MM.1S (cell line): ENCODE measurements around the gene RLN3.

Experiments used
- DNase-seq: peaks from one replicate; pipeline ENCODE4 v3.0.0-alpha.2; 2015
- H2AFZ ChIP-seq: fragments of 300-600 bp; sonication (generic); 2 replicates; pipeline ENCODE4 v1.6.0; 2016; ENCODE audit warnings: antibody characterized with exemption, low read length
- H3F3A ChIP-seq: fragments of 300-600 bp; sonication (generic); 2 replicates; pipeline ENCODE4 v1.6.1; 2016; ENCODE audit warnings: mild to moderate bottlenecking, antibody characterized with exemption, low read length, moderate library complexity, mixed read lengths; ENCODE audit not compliant: insufficient read depth
- H3K27ac ChIP-seq: fragments of 300-600 bp; sonication (generic); 2 replicates; pipeline ENCODE4 v1.5.1; 2016; ENCODE audit warnings: mild to moderate bottlenecking, low read length
- H3K27me3 ChIP-seq: fragments of 300-600 bp; sonication (generic); replicated peaks from 2 replicates; pipeline ENCODE4 v1.6.0; 2016; ENCODE audit warnings: low read length; ENCODE audit not compliant: insufficient read depth
- H3K36me3 ChIP-seq: fragments of 300-600 bp; sonication (generic); replicated peaks from 2 replicates; pipeline ENCODE4 v1.6.1; 2016; ENCODE audit warnings: mild to moderate bottlenecking, low read length, mixed read lengths; ENCODE audit not compliant: insufficient read depth
- H3K4me1 ChIP-seq: fragments of 300-600 bp; sonication (generic); 2 replicates; pipeline ENCODE4 v1.6.1; 2016; ENCODE audit warnings: low read length, mixed read lengths
- H3K4me2 ChIP-seq: fragments of 300-600 bp; sonication (generic); 2 replicates; pipeline ENCODE4 v1.6.0; 2016; ENCODE audit warnings: low read depth, low read length
- H3K4me3 ChIP-seq: fragments of 300-600 bp; sonication (generic); 2 replicates; pipeline ENCODE4 v1.5.1; 2016; ENCODE audit warnings: low read length, mixed read lengths
- H3K79me2 ChIP-seq: fragments of 300-600 bp; sonication (generic); 2 replicates; pipeline ENCODE4 v1.6.1; 2016; ENCODE audit warnings: mixed run types, low read length, mixed read lengths
- H3K9ac ChIP-seq: fragments of 300-600 bp; sonication (generic); 2 replicates; pipeline ENCODE4 v1.6.1; 2016; ENCODE audit warnings: low read length, mixed read lengths
- H3K9me2 ChIP-seq: fragments of 300-600 bp; sonication (generic); replicated peaks from 2 replicates; pipeline ENCODE4 v1.6.1; 2016; ENCODE audit warnings: mild to moderate bottlenecking, low read length, mixed read lengths; ENCODE audit not compliant: insufficient read depth
- H3K9me3 ChIP-seq: fragments of 300-600 bp; sonication (generic); replicated peaks from 2 replicates; pipeline ENCODE4 v1.6.1; 2016; ENCODE audit warnings: mild to moderate bottlenecking, low read length, mixed read lengths; ENCODE audit not compliant: insufficient read depth
- H4K20me1 ChIP-seq: fragments of 300-600 bp; sonication (generic); 2 replicates; pipeline ENCODE4 v1.6.1; 2016; ENCODE audit warnings: mild to moderate bottlenecking, low read length, moderate library complexity, mixed read lengths; ENCODE audit not compliant: insufficient read depth
- CTCF ChIP-seq: fragments of 300-600 bp; sonication (generic); IDR thresholded peaks from 2 replicates; pipeline ENCODE4 v1.5.1; 2016; ENCODE audit warnings: antibody characterized with exemption, low read length, mixed read lengths
- EZH2 ChIP-seq: fragments of 300-600 bp; sonication (generic); optimal IDR thresholded peaks from 2 replicates; pipeline ENCODE3; 2017; ENCODE audit warnings: low read depth, mild to moderate bottlenecking, antibody characterized with exemption, low read length, mixed read lengths
- EZH2phosphoT487 ChIP-seq: fragments of 300-600 bp; sonication (generic); IDR thresholded peaks from 2 replicates; pipeline ENCODE4 v1.6.1; 2018; ENCODE audit warnings: antibody characterized with exemption, low read length

The RLN3 gene

DNA sequence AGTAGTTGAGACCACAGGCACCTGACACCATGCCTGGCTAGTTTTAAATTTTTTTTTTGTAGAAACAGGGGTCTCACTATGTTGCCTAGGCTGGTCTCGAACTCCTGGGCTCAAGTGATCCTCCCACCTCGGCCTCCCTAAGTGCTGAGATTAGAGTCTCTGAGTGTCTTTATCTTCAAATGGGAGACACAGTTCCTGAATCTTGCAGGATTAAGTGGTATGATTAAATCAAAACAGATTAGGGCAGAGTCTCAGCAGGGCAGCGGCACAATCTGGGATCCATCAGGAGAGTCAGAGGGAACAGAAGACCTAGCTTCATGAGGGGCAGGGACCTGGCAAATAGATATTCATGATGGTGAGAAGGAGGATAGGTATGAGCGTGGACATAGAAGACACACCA, 953 bp downstream of the RLN3 start:
- H3K27ac ChIP-seq = no peak overlapping the region
- H3K27me3 ChIP-seq = peaks cover 7% of the 10 kb centered on the region; the same call in 1 of the 2 replicates
- no peaks in the 10 kb centered on the region for H3K9me2 ChIP-seq
- no peaks in the 10 kb centered on the region for H3K9me3 ChIP-seq
- H3K4me2 ChIP-seq = no peak overlapping the region
- no peaks in the 10 kb centered on the region for H3F3A ChIP-seq
- H4K20me1 ChIP-seq = no peaks in the 10 kb centered on the region
- TF ChIP-seq EZH2 (no peak), EZH2phosphoT487 (no peak), CTCF (no peak)
- H3K9ac ChIP-seq = no peak overlapping the region
- H3K79me2 ChIP-seq = no peaks in the 10 kb centered on the region
- H3K4me3 ChIP-seq = no peak overlapping the region
- no peaks in the 10 kb centered on the region for H3K36me3 ChIP-seq
- no peak overlapping the region for H2AFZ ChIP-seq
- DNase-seq = no peak
- H3K4me1 ChIP-seq = 0 out of 2 replicates have a peak, but pooled peaks cover 3% of the 10 kb centered on the region

DNA sequence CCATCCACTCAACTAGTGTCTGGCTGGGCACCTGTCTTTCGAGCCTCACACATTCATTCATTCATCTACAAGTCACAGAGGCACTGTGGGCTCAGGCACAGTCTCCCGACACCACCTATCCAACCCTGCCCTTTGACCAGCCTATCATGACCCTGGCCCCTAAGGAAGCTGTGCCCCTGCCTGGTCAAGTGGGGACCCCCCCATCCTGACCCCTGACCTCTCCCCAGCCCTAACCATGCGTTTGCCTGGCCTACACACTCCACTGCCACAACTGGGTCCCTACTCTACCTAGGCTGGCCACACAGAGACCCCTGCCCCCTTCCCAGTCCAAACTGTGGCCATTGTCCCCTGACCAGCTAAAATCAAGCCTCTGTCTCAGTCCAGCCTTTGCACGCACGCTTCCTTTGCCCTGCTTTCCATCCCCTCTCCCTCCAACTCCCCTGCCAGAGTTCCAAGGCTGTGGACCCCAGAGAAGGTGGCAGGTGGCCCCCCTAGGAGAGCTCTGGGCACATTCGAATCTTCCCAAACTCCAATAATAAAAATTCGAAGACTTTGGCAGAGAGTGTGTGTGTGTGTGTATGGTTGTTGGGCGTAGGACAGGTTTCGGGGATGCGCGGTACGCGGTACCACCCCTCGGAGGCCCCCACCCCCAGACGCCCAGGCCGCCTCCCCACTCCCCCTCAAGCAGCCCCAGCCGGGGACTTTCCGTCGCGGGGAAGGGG, 3.2 kb downstream of the RLN3 start:
- H3K4me2 ChIP-seq = peak overlapping the region; percentile 75; the same call in 1 of the 2 replicates
- H3K79me2 ChIP-seq = no peaks in the 10 kb centered on the region
- peak overlapping the region; percentile 86 for H3K4me3 ChIP-seq
- no peaks in the 10 kb centered on the region for H4K20me1 ChIP-seq
- no peaks in the 10 kb centered on the region for H3K9me3 ChIP-seq
- DNase-seq = no peak
- H3K9me2 ChIP-seq = no peaks in the 10 kb centered on the region
- H3K27ac ChIP-seq = no peak overlapping the region
- H3K4me1 ChIP-seq = 0 out of 2 replicates have a peak, but pooled peaks cover 3% of the 10 kb centered on the region
- H3K27me3 ChIP-seq = peaks cover 7% of the 10 kb centered on the region; the same call in 1 of the 2 replicates
- peak overlapping the region; percentile 67 for H3K9ac ChIP-seq
- no peak for TF ChIP-seq EZH2
- TF ChIP-seq CTCF = no peak
- TF ChIP-seq EZH2phosphoT487 = no peak
- H3K36me3 ChIP-seq = no peaks in the 10 kb centered on the region
- H3F3A ChIP-seq = no peaks in the 10 kb centered on the region
- peak overlapping the region; percentile 91 for H2AFZ ChIP-seq

GRCh38 chr19:14031719-14032480, 4.0 kb downstream of the RLN3 start, which contains the start of gene IL27RA:
Gene IL27RA (plus strand): TSS chr19:14031762. CDS start chr19:14031873, 111 bp downstream.
- H3K27ac ChIP-seq = peak within 1 kb of the TSS; percentile 9; the same call in 1 of the 2 replicates
- H3K4me3 ChIP-seq = peak within 1 kb of the TSS; percentile 86

More at GRCh38 chr19:14031719-14032480, 4.0 kb downstream of the RLN3 start, which contains the start of gene IL27RA:
- Histone ChIP-seq H3K9me3 (no peaks in the 10 kb centered on the region), H3K4me1 (0 out of 2 replicates have a peak, but pooled peaks cover 3% of the 10 kb centered on the region), H3K27me3 (peaks cover 7% of the 10 kb centered on the region; the same call in 1 of the 2 replicates), H3K4me2 (peak within 1 kb of the TSS; percentile 75), H4K20me1 (no peaks in the 10 kb centered on the region), H3K79me2 (no peaks in the 10 kb centered on the region), H2AFZ (peak within 1 kb of the TSS; percentile 91), H3K9ac (peak within 1 kb of the TSS; percentile 67), H3F3A (no peaks in the 10 kb centered on the region), H3K36me3 (no peaks in the 10 kb centered on the region), H3K9me2 (no peaks in the 10 kb centered on the region)
- DNase-seq = peak; percentile 62
- TF ChIP-seq EZH2phosphoT487 (no peak), CTCF (peak; percentile 68)
